HG02885 (cell line): Measurements from ENCODE around the gene PSTPIP1.

ENCODE experiments used
- ATAC-seq: cut with Tn5 transposase; IDR thresholded peaks from one replicate; pipeline ENCODE4 v1.9.1; 2021; ENCODE audit warnings: mild to moderate bottlenecking; ENCODE audit not compliant: unreplicated experiment, poor library complexity

The PSTPIP1 gene

GRCh38 chr15:77017091-77017660, 22.2 kb downstream of the PSTPIP1 start:
- ATAC-seq: no peak

GRCh38 chr15:77017761-77018720, 23.1 kb downstream of the PSTPIP1 start:
- ATAC-seq: no peak

- no peak for ATAC-seq
Measured at GRCh38 chr15:77018796-77019505, 24.0 kb downstream of the PSTPIP1 start.

- ATAC-seq: no peak
Measured at GRCh38 chr15:77019521-77020331, 24.8 kb downstream of the PSTPIP1 start.

GRCh38 chr15:77020348-77021087, 25.6 kb downstream of the PSTPIP1 start:
- no peak for ATAC-seq

DNA sequence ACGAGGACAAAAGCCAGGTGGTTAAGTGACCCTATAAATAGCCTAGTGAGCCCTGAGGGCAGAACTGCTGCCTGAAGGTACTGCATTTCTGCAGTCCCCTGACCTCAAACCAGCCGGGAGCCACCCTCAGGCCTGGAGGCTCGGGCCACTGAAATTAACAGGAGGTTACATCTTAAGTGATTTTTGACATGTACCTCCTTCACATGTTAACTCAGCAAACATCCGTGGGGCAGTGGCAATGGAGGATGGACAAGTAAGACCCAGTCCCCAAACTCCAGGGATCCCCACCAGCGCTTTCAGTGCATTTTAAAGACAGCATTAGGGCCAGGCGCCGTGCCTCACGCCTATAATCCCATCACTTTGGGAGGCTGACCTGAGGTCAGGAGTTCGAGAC, 26.2 kb downstream of the PSTPIP1 start:
- ATAC-seq: no peak

GRCh38 chr15:77021803-77022381, 27.0 kb downstream of the PSTPIP1 start:
- no peak for ATAC-seq

- ATAC-seq: no peak
Measured at GRCh38 chr15:77022646-77023575, 28.0 kb downstream of the PSTPIP1 start.

- no peak for ATAC-seq
Measured at GRCh38 chr15:77023576-77024272, 28.8 kb downstream of the PSTPIP1 start.

DNA sequence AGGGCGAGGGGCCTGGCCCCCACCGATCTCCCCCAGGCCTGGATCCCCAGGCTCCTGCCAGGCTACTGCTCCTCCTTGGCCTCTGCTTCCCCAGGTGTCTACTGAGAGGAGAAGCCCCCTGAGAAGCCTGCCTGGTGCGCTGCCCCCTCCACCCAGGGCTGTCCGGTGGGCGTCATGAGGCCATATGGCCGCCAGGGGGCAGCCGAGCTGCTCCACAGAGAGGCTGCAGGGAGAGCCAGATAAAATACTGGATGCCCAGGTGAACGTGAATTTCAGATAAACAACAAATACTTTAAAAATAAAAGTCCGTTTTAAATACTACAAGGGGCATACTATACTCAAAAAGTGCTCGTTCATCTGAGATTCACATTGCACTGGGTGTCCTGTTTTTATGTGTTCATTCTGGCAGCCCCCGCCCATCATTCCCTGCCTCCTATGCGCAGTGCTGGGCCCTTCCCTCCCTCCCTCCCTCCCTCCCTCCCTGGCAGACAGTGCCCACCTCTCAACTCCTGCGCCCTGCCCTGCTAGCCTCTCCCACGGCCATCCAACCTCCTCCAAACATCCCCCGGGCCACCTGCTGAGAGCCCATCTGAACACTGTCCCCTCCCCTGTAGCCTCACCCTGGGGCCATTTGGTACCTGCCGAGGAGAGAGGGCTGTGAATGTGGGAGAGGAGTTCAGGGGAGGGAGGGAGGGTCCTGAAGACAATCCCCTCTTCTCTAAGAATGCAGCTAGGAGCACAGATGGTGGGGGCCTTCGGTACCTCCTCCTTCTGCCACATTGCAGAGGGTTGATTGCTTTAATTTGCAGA, 29.6 kb downstream of the PSTPIP1 start:
- ATAC-seq: peak; percentile 40

GRCh38 chr15:77025083-77025901, 30.4 kb downstream of the PSTPIP1 start:
- no peak for ATAC-seq

- ATAC-seq: no peak
Measured at GRCh38 chr15:77025941-77026411, 31.1 kb downstream of the PSTPIP1 start.

- ATAC-seq: no peak
Measured at GRCh38 chr15:77026501-77027110, 31.7 kb downstream of the PSTPIP1 start.

DNA sequence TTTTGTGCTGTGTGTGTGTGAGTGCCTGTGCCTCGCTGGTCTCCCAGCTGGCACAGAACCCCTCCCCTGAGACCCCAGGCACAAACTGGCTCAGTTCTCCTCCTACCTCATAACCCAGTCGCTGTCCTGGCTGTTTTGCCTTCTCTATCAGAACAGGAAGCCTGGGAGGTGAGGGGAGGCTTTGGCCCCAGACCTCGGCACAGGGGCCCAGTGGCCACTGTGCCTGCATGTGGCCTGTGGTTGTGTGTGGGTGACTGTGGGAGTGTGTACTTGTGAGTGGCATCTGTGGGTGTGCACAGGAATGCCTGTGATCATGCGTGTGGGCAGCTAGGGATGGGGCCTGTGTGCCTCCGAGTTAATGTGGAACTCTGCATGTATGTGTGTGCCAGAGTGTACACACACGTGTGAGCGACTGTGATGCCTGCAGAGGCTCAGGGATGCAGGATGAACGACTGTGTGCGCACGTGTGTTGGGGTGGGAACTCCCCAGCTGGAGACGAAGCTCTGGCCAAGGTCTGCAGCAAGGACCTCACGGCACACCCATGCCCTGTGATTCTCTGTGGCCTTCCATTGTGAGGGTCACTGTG, 32.3 kb downstream of the PSTPIP1 start:
- no peak for ATAC-seq
